Spleen (tissue), 11 donors: ENCODE measurements around the gene LTBP1. TPM values are rescaled to one million over a fixed set of nuclear protein-coding genes. Genes with fewer than 3 reads are reported as not detected.
"Not testable (repeated sequence)": the region's sequence is repeated elsewhere in the genome, so short reads cannot be mapped to it uniquely, and the experiment has no call there.

Source experiments
- DNase-seq: peaks from one replicate; pipeline ENCODE4 v3.0.0-alpha.2; 2020
- H3K27ac ChIP-seq, 8 donors: fragments of 200-600 bp; sonication (generic) in 7 of 8; 1 replicate in 4 of 8; 2 replicates in 4 of 8; pipeline versions ENCODE4 v1.5.0 to v1.8.0; 2016 to 2021; ENCODE audit warnings: inconsistent platforms in 4 of 8, mild to moderate bottlenecking in 4 of 8, moderate library complexity in 1 of 8
- H3K27me3 ChIP-seq, 7 donors: fragments of 200-600 bp; sonication (generic) in 6 of 7; replicated peaks in 1 of 7; 1 replicate in 4 of 7; 2 replicates in 3 of 7; pipeline versions ENCODE4 v1.5.0 to v1.8.0; 2016 to 2021; ENCODE audit warnings: inconsistent platforms in 3 of 7, mild to moderate bottlenecking in 1 of 7
- H3K36me3 ChIP-seq, 6 donors: fragments of 200-600 bp; sonication (generic) in 5 of 6; 1 replicate in 4 of 6; 2 replicates in 2 of 6; pipeline versions ENCODE4 v1.5.0 to v1.8.0; 2016 to 2021; ENCODE audit warnings: inconsistent platforms in 2 of 6
- H3K4me1 ChIP-seq, 6 donors: fragments of 200-600 bp; sonication (generic) in 5 of 6; 1 replicate in 3 of 6; 2 replicates in 3 of 6; pipeline versions ENCODE4 v1.5.0 to v1.8.0; 2016 to 2021; ENCODE audit warnings: inconsistent platforms in 3 of 6
- H3K4me3 ChIP-seq, 8 donors: fragments of 200-600 bp; sonication (generic) in 7 of 8; 1 replicate in 4 of 8; 2 replicates in 4 of 8; pipeline versions ENCODE4 v1.5.0 to v1.8.0; 2016 to 2021; ENCODE audit warnings: inconsistent platforms in 4 of 8, mild to moderate bottlenecking in 4 of 8, moderate library complexity in 2 of 8
- H3K9me3 ChIP-seq, 8 donors: fragments of 200-600 bp; sonication (generic) in 7 of 8; 1 replicate in 4 of 8; 2 replicates in 4 of 8; pipeline versions ENCODE4 v1.5.0 to v1.8.0; 2016 to 2021; ENCODE audit warnings: inconsistent platforms in 4 of 8
- CTCF ChIP-seq, 11 experiments: fragments of 200-600 bp in 7 of 11; fragments of 450-650 bp in 4 of 11; sonication (generic) in 4 of 11; IDR thresholded peaks in 8 of 11; conservative IDR thresholded peaks in 3 of 11; 1 replicate in 7 of 11; 2 replicates in 4 of 11; pipeline versions ENCODE4 v1.4.0 to v1.8.0; 2016 to 2021; ENCODE audit warnings: antibody characterized with exemption in 11 of 11, inconsistent platforms in 4 of 11, mild to moderate bottlenecking in 1 of 11
- POLR2A ChIP-seq, 3 donors: fragments of 450-650 bp; IDR thresholded peaks; one replicate each; pipeline ENCODE4 v1.5.1; 2017; ENCODE audit warnings: antibody characterized with exemption in 3 of 3, mild to moderate bottlenecking in 1 of 3
- POLR2AphosphoS5 ChIP-seq, 3 donors: sonication (generic); formaldehyde crosslinking; IDR thresholded peaks; one replicate each; pipeline ENCODE4 v1.5.1; 2017; ENCODE audit warnings: antibody characterized with exemption in 3 of 3
- WGBS, 5 donors: extraction: QIAGEN DNeasy Blood & Tissue Kit in 3 of 5; methylation state at CpG; one replicate each; pipeline versions ENCODE4 v1.1.5 to v1.1.7; 2013 to 2018; 5-methylcytosine and 5-hydroxymethylcytosine counted together
- intact Hi-C: fragments of 100-400 bp; cut with DNase I; formaldehyde crosslinking; loops from one replicate; pipeline ENCODE4 v1.15.0; 2023; ENCODE audit warnings: low total_unique reads
- polyA plus RNA-seq, 3 donors: library from polyadenylated mRNA; stranded (reverse); fragments of 200-250 nt; gene quantifications; one replicate each; pipeline ENCODE4 v1.2.1, GENCODE V29; 2013
- total RNA-seq, 7 donors: library from RNA; depleted of rRNA in 3 of 7; stranded (reverse); fragments of >200 nt in 3 of 7; fragmentation: NEBNext Ultra II Directional in 4 of 7; extraction: Animal tissue kit (Norgen Biotek cat#: 25700) in 4 of 7; gene quantifications; one replicate each; pipeline versions ENCODE4 v1.1.0 to v1.2.1, GENCODE V29; 2016 to 2021
- donor health status: healthy with polysubstance abuse.
- donor health status: DM: no; HTN: no; CAD: no; lungs with moderate emphysema.
- donor health status: DM: no; HTN: no; CAD: no.
- donor health status: Bipolar disorder and iron deficiency.
- donor health status: healthy.
- donor health status: DM: no; HTN: no; CAD: no.
- donor health status: DM: yes; HTN: yes; CAD: no.

Gene LTBP1
- total and polyA plus RNA-seq, 10 donors = 6.8 to 28.0 (median 13.3) TPM

GRCh38 chr2:33366473-33366872, 419.7 kb downstream of the LTBP1 start:
- no peak for TF ChIP-seq POLR2AphosphoS5 (IDR thresholded peaks at IDR 0.05)
- TF ChIP-seq CTCF (IDR thresholded peaks at IDR 0.05 in 8 of 11, conservative IDR thresholded peaks at IDR 0.05 in 3 of 11) = no peak
- TF ChIP-seq POLR2A (IDR thresholded peaks at IDR 0.05) = no peak
- 41 to 61% (median 52%) methylated on average over 5 of the region's 5 CpGs for WGBS, 5 donors
- Histone ChIP-seq H3K9me3 (no peaks in the 10 kb centered on the region), H3K36me3 (no peaks in the 10 kb centered on the region), H3K4me3 (no peak overlapping the region), H3K27me3 (no peaks in the 10 kb centered on the region), H3K27ac (no peak overlapping the region), H3K4me1 (no peaks in the 10 kb centered on the region)
- no peak for DNase-seq
- intact Hi-C loops = no loop called here

- H3K27ac ChIP-seq, H3K4me1 ChIP-seq, H3K27me3 ChIP-seq, intact Hi-C loops, H3K4me3 ChIP-seq, H3K9me3 ChIP-seq, DNase-seq, H3K36me3 ChIP-seq: not testable (repeated sequence)
- 81 to 98% (median 97%) methylated on average over 7 of the region's 7 CpGs for WGBS, 5 donors
Observed at GRCh38 chr2:33368524-33368923, 421.8 kb downstream of the LTBP1 start.

GRCh38 chr2:33369191-33369590, 422.4 kb downstream of the LTBP1 start:
- H3K4me1 ChIP-seq = peaks cover 0 to 5% (median 0%) of the 10 kb centered on the region in 6 donors
- no peaks in the 10 kb centered on the region for H3K36me3 ChIP-seq
- 90 to 97% (median 92%) methylated on average over 5 of the region's 5 CpGs for WGBS, 5 donors
- H3K27ac ChIP-seq = no peak overlapping the region
- no peaks in the 10 kb centered on the region for H3K9me3 ChIP-seq
- H3K4me3 ChIP-seq = no peak overlapping the region
- TF ChIP-seq POLR2AphosphoS5 (IDR thresholded peaks at IDR 0.05) (no peak), POLR2A (IDR thresholded peaks at IDR 0.05) (no peak), CTCF (IDR thresholded peaks at IDR 0.05 in 8 of 11, conservative IDR thresholded peaks at IDR 0.05 in 3 of 11) (no peak)
- intact Hi-C loops = no loop called here
- peaks cover 0 to 4% (median 0%) of the 10 kb centered on the region in 7 donors for H3K27me3 ChIP-seq
- DNase-seq = no peak

- Histone ChIP-seq H3K4me1 (peaks cover 0 to 5% (median 0%) of the 10 kb centered on the region in 6 donors), H3K27ac (no peak overlapping the region), H3K36me3 (no peaks in the 10 kb centered on the region), H3K27me3 (peaks cover 0 to 4% (median 0%) of the 10 kb centered on the region in 7 donors), H3K4me3 (no peak overlapping the region), H3K9me3 (no peaks in the 10 kb centered on the region)
- intact Hi-C loops = loop anchor here (5.0 kb wide), 1 partner anchor 593 kb away; no protein-coding TSS in a partner anchor
- DNase-seq = no peak
- TF ChIP-seq CTCF (IDR thresholded peaks at IDR 0.05 in 8 of 11, conservative IDR thresholded peaks at IDR 0.05 in 3 of 11) (no peak), POLR2A (IDR thresholded peaks at IDR 0.05) (no peak), POLR2AphosphoS5 (IDR thresholded peaks at IDR 0.05) (no peak)
- WGBS, 5 donors = 85 to 92% (median 88%) methylated on average over 8 of the region's 8 CpGs
Observed at GRCh38 chr2:33370636-33371265, 424.0 kb downstream of the LTBP1 start.
